AG04450 (cell line): ENCODE measurements around the gene MEGF9. TPM values are rescaled to one million over a fixed set of nuclear protein-coding genes. Genes with fewer than 3 reads are reported as not detected.

Experiments
- CTCF ChIA-PET: fragments of 300-600, 350-600 bp; formaldehyde crosslinking; extraction: SDS; loops from one replicate; lab custom pipeline; 2022; ENCODE audit warnings: antibody characterized with exemption, inconsistent platforms; lab: Charles Lee
- POLR2A ChIA-PET: fragments of 350-600 bp; formaldehyde crosslinking; extraction: SDS; loops from one replicate; lab custom pipeline; 2021; ENCODE audit warnings: antibody characterized with exemption, inconsistent platforms; lab: Yijun Ruan, JAX
- DNase-seq: peaks from one replicate; pipeline ENCODE4 v3.0.0-alpha.2; 2011; ENCODE audit warnings: low read depth, low spot score
- H3K27ac ChIP-seq: one replicate; pipeline ENCODE4 v1.5.1; 2012; ENCODE audit warnings: low read depth, low read length, control low read depth
- H3K27me3 ChIP-seq: one replicate; pipeline ENCODE4 v1.6.0; 2012; ENCODE audit warnings: low read length; ENCODE audit not compliant: control insufficient read depth, insufficient read depth
- H3K4me3 ChIP-seq: 2 replicates; pipeline ENCODE4 v1.5.1; 2011; ENCODE audit warnings: mild to moderate bottlenecking, low read depth, low read length, control low read depth
- H3K9me3 ChIP-seq: 2 replicates; pipeline ENCODE4 v1.5.1; 2012; ENCODE audit warnings: low read length; ENCODE audit not compliant: control insufficient read depth, insufficient read depth
- CTCF ChIP-seq: IDR thresholded peaks from 2 replicates; pipeline ENCODE4 v1.5.1; 2011; ENCODE audit warnings: low read depth, low read length, control low read depth, inconsistent platforms
- polyA plus RNA-seq: library from polyadenylated mRNA; depleted of rRNA; stranded (reverse); fragments of >200 nt; gene quantifications from 2 replicates; pipeline ENCODE4 v1.2.3, GENCODE V29; 2011

The MEGF9 gene
- polyA plus RNA-seq, 1 experiment = 12.9 TPM

- no peak for TF ChIP-seq CTCF
- POLR2A ChIA-PET = no interaction called here
- CTCF ChIA-PET = interaction anchor here (1.3 kb wide), 1 partner anchor 84 kb away, joined by 3 read pairs; no protein-coding TSS in a partner anchor
- H3K27me3 ChIP-seq = no peaks in the 10 kb centered on the region
- no peak for DNase-seq
- H3K4me3 ChIP-seq = no peak overlapping the region
- H3K27ac ChIP-seq = no peak overlapping the region
- H3K9me3 ChIP-seq = no peaks in the 10 kb centered on the region
These were observed 7.1 kb downstream of the MEGF9 start for GRCh38 chr9:120707170-120707569.

DNA sequence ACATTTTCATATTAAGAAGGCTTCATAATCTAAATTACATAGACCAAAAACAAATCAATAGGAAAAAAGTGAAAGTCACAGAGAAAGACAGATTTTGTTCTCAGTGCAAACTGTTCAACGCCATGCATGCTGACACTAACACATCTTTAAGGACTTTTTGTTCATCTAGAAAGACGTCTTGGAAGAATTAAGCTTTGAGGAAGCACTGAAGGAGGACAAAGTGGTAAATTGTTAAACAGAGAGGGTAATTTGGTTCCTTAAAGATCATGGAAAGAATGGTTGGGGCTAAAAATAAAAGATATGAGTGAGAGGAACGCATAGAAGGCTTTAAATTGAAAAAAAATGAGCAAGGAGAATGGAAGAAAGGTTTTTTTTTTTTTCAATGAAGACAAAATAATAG is 9.1 kb downstream of the MEGF9 start:
- no peak overlapping the region for H3K27ac ChIP-seq
- CTCF ChIA-PET = interaction anchor here (0.6 kb wide), 1 partner anchor 50 kb away, joined by 3 read pairs; no protein-coding TSS in a partner anchor

DNA sequence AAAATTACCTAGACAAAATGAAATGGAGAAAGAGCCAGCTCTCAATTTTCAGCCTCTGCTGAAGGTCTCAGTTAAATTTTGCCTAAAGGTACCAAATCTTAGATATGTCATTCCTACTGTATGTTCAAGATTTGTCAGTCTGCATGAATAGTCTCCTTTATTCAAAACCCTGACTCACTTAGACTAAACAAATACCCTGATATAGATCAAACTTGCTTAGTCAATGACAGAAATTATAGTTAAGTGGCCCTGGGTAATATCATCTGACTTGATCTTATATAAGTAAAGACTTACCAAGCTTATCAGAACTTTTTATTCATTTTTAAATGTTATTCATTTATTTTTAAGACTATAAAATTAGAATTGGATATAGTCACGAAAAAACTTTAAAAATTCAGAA is 12.2 kb downstream of the MEGF9 start:
- ChIA-PET POLR2A (no interaction called here), CTCF (interaction anchor here (2.0 kb wide), 1 partner anchor 54 kb away, joined by 7 read pairs; no protein-coding TSS in a partner anchor)
- DNase-seq = no peak
- TF ChIP-seq CTCF = no peak
- Histone ChIP-seq H3K4me3 (no peak overlapping the region), H3K27ac (no peak overlapping the region), H3K9me3 (no peaks in the 10 kb centered on the region), H3K27me3 (no peaks in the 10 kb centered on the region)

More for the DNA sequence above, 9.1 kb downstream of the MEGF9 start:
- POLR2A ChIA-PET = no interaction called here
- H3K27me3 ChIP-seq = no peaks in the 10 kb centered on the region
- DNase-seq = no peak
- no peak for TF ChIP-seq CTCF
- H3K4me3 ChIP-seq = no peak overlapping the region
- no peaks in the 10 kb centered on the region for H3K9me3 ChIP-seq

DNA sequence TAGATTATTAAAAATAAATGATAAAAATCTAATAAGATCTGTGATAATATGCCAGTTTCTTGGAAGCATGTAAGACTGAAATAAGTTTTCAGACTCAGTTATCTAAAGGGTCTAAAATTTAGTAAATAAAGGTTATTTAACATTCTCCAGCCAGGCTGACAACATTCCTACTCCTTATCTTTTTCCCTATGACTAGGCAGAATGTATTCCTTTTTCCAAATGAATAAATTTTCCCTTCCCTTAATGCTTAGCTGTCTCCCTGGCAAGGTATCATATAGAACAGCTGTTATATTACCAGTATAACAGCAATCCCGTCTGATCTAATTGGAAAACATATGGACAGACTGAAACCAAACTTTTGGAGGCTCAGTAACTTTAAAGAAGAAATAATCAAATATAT is 13.0 kb downstream of the MEGF9 start:
- no peaks in the 10 kb centered on the region for H3K9me3 ChIP-seq
- CTCF ChIA-PET = interaction anchor here (2.0 kb wide), 1 partner anchor 54 kb away, joined by 7 read pairs; no protein-coding TSS in a partner anchor
- TF ChIP-seq CTCF = no peak
- no peaks in the 10 kb centered on the region for H3K27me3 ChIP-seq
- H3K27ac ChIP-seq = no peak overlapping the region
- DNase-seq = no peak
- POLR2A ChIA-PET = no interaction called here
- no peak overlapping the region for H3K4me3 ChIP-seq

- TF ChIP-seq CTCF = no peak
- no peak overlapping the region for H3K4me3 ChIP-seq
- CTCF ChIA-PET = no interaction called here
- H3K27ac ChIP-seq = no peak overlapping the region
- H3K9me3 ChIP-seq = no peaks in the 10 kb centered on the region
- POLR2A ChIA-PET = no interaction called here
- DNase-seq = no peak
- no peaks in the 10 kb centered on the region for H3K27me3 ChIP-seq
These were observed 15.5 kb downstream of the MEGF9 start for GRCh38 chr9:120698766-120699165.
